Transverse colon (tissue), 4 donors: ENCODE results near the gene ANKRD13C. TPM values are rescaled to one million over a fixed set of nuclear protein-coding genes. Genes with fewer than 3 reads are reported as not detected.

Source experiments
- DNase-seq: peaks from one replicate; pipeline ENCODE4 v3.0.0-alpha.2; 2019
- H3K27ac ChIP-seq, 4 donors: fragments of 200-600 bp; sonication (generic); 2 replicates each; pipeline ENCODE4 v1.5.1; 2016 to 2018; ENCODE audit warnings: inconsistent platforms in 4 of 4
- H3K27me3 ChIP-seq: fragments of 200-600 bp; sonication (generic); 2 replicates; pipeline ENCODE4 v1.5.1; 2017; ENCODE audit warnings: inconsistent platforms
- H3K36me3 ChIP-seq, 4 donors: fragments of 200-600 bp; sonication (generic); 2 replicates each; pipeline ENCODE4 v1.5.1; 2017 to 2019; ENCODE audit warnings: inconsistent platforms in 4 of 4
- H3K4me1 ChIP-seq, 4 donors: fragments of 200-600 bp; sonication (generic); 2 replicates each; pipeline ENCODE4 v1.5.1; 2017 to 2020; ENCODE audit warnings: inconsistent platforms in 4 of 4
- H3K4me3 ChIP-seq, 4 donors: fragments of 200-600 bp; sonication (generic); 1 replicate in 1 of 4; 2 replicates in 3 of 4; pipeline versions ENCODE4 v1.5.1 to v1.6.1; 2017 to 2019; ENCODE audit warnings: inconsistent platforms in 4 of 4
- H3K9me3 ChIP-seq, 2 donors: fragments of 200-600 bp; sonication (generic); 2 replicates each; pipeline ENCODE4 v1.5.1; 2017 to 2019; ENCODE audit warnings: inconsistent platforms in 2 of 2
- EP300 ChIP-seq: sonication (generic); formaldehyde crosslinking; IDR thresholded peaks from one replicate; pipeline ENCODE4 v1.6.1; 2017; ENCODE audit warnings: antibody characterized with exemption, low read depth
- POLR2A ChIP-seq: fragments of 450-650 bp; IDR thresholded peaks from one replicate; pipeline ENCODE4 v1.6.1; 2016; ENCODE audit warnings: antibody characterized with exemption, mild to moderate bottlenecking, moderate library complexity
- POLR2AphosphoS5 ChIP-seq, 3 donors: sonication (generic); formaldehyde crosslinking; IDR thresholded peaks; one replicate each; pipeline ENCODE4 v1.6.1; 2016; ENCODE audit warnings: antibody characterized with exemption in 3 of 3
- WGBS, 2 donors: methylation state at CpG; one replicate each; pipeline ENCODE4 v1.1.5; 2018; ENCODE audit warnings: low coverage in 1 of 2; 5-methylcytosine and 5-hydroxymethylcytosine counted together
- in situ Hi-C, 4 donors: fragments of 200-750 bp; cut with MboI; loops; one replicate each; pipeline versions ENCODE4 v1.15.0 to v1.15.1; 2017; ENCODE audit warnings: low sequenced_read_pairs in 3 of 4, low pct_ligation_motif_present in 1 of 4, low pct_unique_long_range_greater_than_20kb in 1 of 4
- intact Hi-C: fragments of 100-400 bp; cut with DNase I; formaldehyde crosslinking; loops from one replicate; pipeline ENCODE4 v1.15.1; 2023; ENCODE audit warnings: low total_unique reads
- total RNA-seq, 4 donors: library from RNA; depleted of rRNA; stranded (reverse); fragments of >200 nt; gene quantifications; one replicate each; pipeline ENCODE4 v1.1.0, GENCODE V29; 2016
- TF ChIP-seq, protein P1 (sequence below), 5 experiments: fragments of 200-600 bp in 3 of 5; fragments of 450-650 bp in 2 of 5; sonication (generic) in 3 of 5; IDR thresholded peaks; 1 replicate in 2 of 5; 2 replicates in 3 of 5; pipeline ENCODE4 v1.5.1; 2016 to 2017; ENCODE audit warnings: antibody characterized with exemption in 5 of 5, inconsistent platforms in 3 of 5, mild to moderate bottlenecking in 2 of 5, moderate library complexity in 1 of 5

ANKRD13C gene
- total RNA-seq, 4 donors from 2014 or later = 10.7 to 35.5 (median 27.1) TPM

GRCh38 chr1:70314706-70315304 lies 39.7 kb downstream of the ANKRD13C start:
- intact Hi-C loops (no loop called here), in situ Hi-C loops (no loop called here)
- no peak for DNase-seq
- Histone ChIP-seq H3K36me3 (no peaks in the 10 kb centered on the region), H3K27me3 (no peaks in the 10 kb centered on the region), H3K4me3 (no peak overlapping the region), H3K9me3 (no peaks in the 10 kb centered on the region), H3K27ac (no peak overlapping the region), H3K4me1 (peaks cover 0 to 18% (median 7%) of the 10 kb centered on the region in 4 donors)
- WGBS, 2 donors = 87 to 88% methylated on average over 6 of the region's 6 CpGs
- no peak for TF ChIP-seq EP300
- TF ChIP-seq, protein P1, sequence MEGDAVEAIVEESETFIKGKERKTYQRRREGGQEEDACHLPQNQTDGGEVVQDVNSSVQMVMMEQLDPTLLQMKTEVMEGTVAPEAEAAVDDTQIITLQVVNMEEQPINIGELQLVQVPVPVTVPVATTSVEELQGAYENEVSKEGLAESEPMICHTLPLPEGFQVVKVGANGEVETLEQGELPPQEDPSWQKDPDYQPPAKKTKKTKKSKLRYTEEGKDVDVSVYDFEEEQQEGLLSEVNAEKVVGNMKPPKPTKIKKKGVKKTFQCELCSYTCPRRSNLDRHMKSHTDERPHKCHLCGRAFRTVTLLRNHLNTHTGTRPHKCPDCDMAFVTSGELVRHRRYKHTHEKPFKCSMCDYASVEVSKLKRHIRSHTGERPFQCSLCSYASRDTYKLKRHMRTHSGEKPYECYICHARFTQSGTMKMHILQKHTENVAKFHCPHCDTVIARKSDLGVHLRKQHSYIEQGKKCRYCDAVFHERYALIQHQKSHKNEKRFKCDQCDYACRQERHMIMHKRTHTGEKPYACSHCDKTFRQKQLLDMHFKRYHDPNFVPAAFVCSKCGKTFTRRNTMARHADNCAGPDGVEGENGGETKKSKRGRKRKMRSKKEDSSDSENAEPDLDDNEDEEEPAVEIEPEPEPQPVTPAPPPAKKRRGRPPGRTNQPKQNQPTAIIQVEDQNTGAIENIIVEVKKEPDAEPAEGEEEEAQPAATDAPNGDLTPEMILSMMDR (IDR thresholded peaks at IDR 0.05) = no peak
- TF ChIP-seq POLR2AphosphoS5 (IDR thresholded peaks at IDR 0.05) = no peak
- TF ChIP-seq POLR2A = no peak

DNA sequence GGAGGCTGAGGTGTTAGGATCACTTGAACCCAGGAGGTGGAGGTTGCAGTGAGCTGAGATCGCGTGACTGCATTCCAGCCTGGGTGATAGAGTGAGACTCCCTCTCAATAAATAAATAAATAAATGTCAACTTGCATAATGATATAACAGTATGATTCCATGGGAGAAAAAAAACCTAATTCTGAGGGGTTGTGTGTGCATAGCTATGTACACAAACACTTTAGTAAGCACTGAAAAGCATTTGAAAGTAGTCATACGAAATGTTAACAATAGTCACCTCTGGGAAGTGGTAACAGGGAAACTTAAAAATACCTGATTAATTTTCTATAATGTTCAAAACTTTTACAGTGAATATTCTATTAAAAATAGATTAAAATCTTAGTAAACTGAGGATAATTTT lies 43.2 kb downstream of the ANKRD13C start:
- H3K9me3 ChIP-seq = no peaks in the 10 kb centered on the region
- no peaks in the 10 kb centered on the region for H3K27me3 ChIP-seq
- H3K4me3 ChIP-seq = no peak overlapping the region
- no peak overlapping the region for H3K27ac ChIP-seq
- intact Hi-C loops = no loop called here
- TF ChIP-seq POLR2A = no peak
- TF ChIP-seq, protein P1 (IDR thresholded peaks at IDR 0.05) = no peak
- no peak for TF ChIP-seq POLR2AphosphoS5 (IDR thresholded peaks at IDR 0.05)
- no peak for TF ChIP-seq EP300
- no peak for DNase-seq
- WGBS, 2 donors = 98 to 99% methylated on average over 3 of the region's 3 CpGs
- in situ Hi-C loops = no loop called here
- H3K4me1 ChIP-seq = no peaks in the 10 kb centered on the region
- H3K36me3 ChIP-seq = peaks cover 0 to 8% (median 2%) of the 10 kb centered on the region in 4 donors

DNA sequence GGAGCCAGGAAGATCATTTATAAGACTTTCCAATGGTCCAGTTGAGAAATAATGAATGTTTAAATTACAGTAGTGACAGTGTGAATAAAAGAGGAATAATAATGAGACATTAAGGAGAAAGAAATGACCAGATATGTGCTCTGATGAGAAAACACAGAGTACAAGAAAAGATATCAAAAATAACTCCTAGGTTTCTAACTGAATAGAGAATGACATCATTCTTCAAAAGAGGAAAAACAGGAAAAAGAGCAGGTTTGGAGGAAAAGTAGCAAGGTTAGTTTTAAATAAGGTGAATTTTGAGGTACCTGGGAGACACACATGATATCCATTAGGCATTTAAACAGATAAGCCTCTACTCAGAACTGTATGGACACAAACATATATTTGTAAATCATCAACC lies 55.0 kb downstream of the ANKRD13C start:
- in situ Hi-C loops (no loop called here), intact Hi-C loops (no loop called here)
- H3K4me1 ChIP-seq = no peaks in the 10 kb centered on the region
- TF ChIP-seq POLR2AphosphoS5 (IDR thresholded peaks at IDR 0.05) = no peak
- TF ChIP-seq EP300 = no peak
- TF ChIP-seq POLR2A = no peak
- TF ChIP-seq, protein P1 (IDR thresholded peaks at IDR 0.05) = no peak
- H3K27me3 ChIP-seq = no peaks in the 10 kb centered on the region
- H3K27ac ChIP-seq = no peak overlapping the region
- peaks cover 0 to 42% (median 16%) of the 10 kb centered on the region in 4 donors for H3K36me3 ChIP-seq
- no peak for DNase-seq
- no peaks in the 10 kb centered on the region for H3K9me3 ChIP-seq
- no peak overlapping the region for H3K4me3 ChIP-seq

GRCh38 chr1:70295749-70296148 lies 58.8 kb downstream of the ANKRD13C start:
- H3K27ac ChIP-seq = no peak overlapping the region
- no peak for DNase-seq
- H3K36me3 ChIP-seq = peaks cover 0 to 69% (median 20%) of the 10 kb centered on the region in 4 donors
- in situ Hi-C loops = no loop called here
- no peaks in the 10 kb centered on the region for H3K27me3 ChIP-seq
- TF ChIP-seq EP300 = no peak
- TF ChIP-seq, protein P1 (IDR thresholded peaks at IDR 0.05) = no peak
- TF ChIP-seq POLR2A = no peak
- TF ChIP-seq POLR2AphosphoS5 (IDR thresholded peaks at IDR 0.05) = no peak
- H3K9me3 ChIP-seq = no peaks in the 10 kb centered on the region
- WGBS, 2 donors = 96 to 100% methylated on average over 4 of the region's 4 CpGs
- no peak overlapping the region for H3K4me3 ChIP-seq
- no peaks in the 10 kb centered on the region for H3K4me1 ChIP-seq
- intact Hi-C loops = no loop called here
